Skeletal muscle satellite cell (primary cell): ENCODE measurements around the gene DDX19B.

Experiments
- H3K27me3 ChIP-seq: 2 replicates; pipeline ENCODE4 v1.7.0; 2013; ENCODE audit warnings: low read length; ENCODE audit not compliant: control insufficient read depth, insufficient read depth
- H3K36me3 ChIP-seq: 2 replicates; pipeline ENCODE4 v1.7.0; 2013; ENCODE audit warnings: mild to moderate bottlenecking, control low read depth, low read length; ENCODE audit not compliant: insufficient read depth
- H3K4me1 ChIP-seq: 2 replicates; pipeline ENCODE4 v1.7.0; 2013; ENCODE audit warnings: low read length; ENCODE audit not compliant: control insufficient read depth, insufficient read depth
- H3K4me2 ChIP-seq: 2 replicates; pipeline ENCODE4 v1.7.0; 2013; ENCODE audit warnings: mild to moderate bottlenecking, low read length
- H3K4me3 ChIP-seq: 2 replicates; pipeline ENCODE4 v1.7.0; 2013; ENCODE audit warnings: low read length
- H3K9ac ChIP-seq: 2 replicates; pipeline ENCODE4 v1.7.0; 2013; ENCODE audit warnings: mild to moderate bottlenecking, low read depth, low read length, moderate library complexity
- H3K9me3 ChIP-seq: replicated peaks from 2 replicates; pipeline ENCODE4 v1.7.0; 2013; ENCODE audit warnings: mild to moderate bottlenecking, control low read depth, low read length

Gene DDX19B

DNA sequence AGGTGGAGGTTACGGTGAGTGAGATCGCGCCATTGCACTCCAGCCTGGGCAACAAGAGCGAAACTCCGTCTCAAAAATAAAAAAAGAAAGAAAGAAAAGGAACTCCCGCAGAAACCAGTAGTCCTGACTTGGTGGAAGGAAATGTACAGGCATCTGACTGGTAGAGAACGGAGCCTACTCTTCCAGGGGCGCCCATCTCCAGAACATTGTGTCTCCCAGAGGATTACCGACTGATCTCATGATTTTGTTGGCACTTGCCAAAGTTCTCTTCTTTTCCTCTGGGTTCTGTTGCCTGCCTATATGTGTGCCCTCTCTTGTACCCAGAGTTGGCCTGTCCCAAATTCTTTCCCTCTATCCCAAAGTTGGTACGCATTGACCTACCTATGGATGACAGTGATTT, 71.9 kb downstream of the DDX19B start:
- Histone ChIP-seq H3K36me3 (peaks cover 60% of the 10 kb centered on the region), H3K27me3 (no peaks in the 10 kb centered on the region), H3K4me3 (no peak overlapping the region), H3K9me3 (no peaks in the 10 kb centered on the region), H3K4me2 (no peak overlapping the region), H3K9ac (no peak overlapping the region), H3K4me1 (no peaks in the 10 kb centered on the region)

DNA sequence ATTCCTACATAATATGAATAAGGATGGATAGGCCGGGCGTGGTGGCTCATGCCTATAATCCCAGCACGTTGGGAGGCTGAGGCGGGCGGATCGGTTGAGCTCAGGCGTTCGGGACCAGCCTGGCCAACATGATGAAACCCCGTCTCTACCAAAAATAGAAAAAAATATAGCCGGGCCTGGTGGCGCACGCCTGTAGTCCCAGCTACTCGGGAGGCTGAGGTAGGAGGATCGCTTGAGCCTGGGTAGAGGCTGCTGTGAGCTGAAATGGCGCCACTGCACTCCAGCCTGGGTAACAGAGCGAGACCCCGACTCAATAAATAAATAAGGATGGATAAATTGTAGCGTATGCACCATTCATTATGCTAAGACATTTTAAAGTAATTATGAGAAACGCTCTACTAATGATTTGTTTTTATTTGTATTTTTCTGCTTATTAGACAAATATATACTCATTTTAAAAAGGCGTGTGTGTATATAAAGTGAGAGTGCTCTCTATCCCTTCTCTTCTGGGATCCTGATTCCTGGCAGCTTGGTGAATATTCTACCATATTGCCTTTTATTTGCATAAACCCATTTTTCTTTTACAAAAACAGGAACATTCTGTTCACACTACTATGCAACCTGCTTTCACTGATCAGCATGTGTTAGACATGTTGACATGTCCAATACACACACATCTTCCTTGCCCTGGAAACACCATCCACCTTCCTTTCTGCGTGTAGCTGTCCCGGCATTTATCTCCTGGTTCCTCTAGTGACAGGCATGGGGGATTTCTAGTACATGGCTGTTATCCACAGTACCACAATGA, 74.1 kb downstream of the DDX19B start:
- Histone ChIP-seq H3K9ac (no peak overlapping the region), H3K4me3 (no peak overlapping the region), H3K4me1 (no peaks in the 10 kb centered on the region), H3K36me3 (peaks cover 60% of the 10 kb centered on the region), H3K27me3 (no peaks in the 10 kb centered on the region), H3K4me2 (no peak overlapping the region), H3K9me3 (no peaks in the 10 kb centered on the region)

DNA sequence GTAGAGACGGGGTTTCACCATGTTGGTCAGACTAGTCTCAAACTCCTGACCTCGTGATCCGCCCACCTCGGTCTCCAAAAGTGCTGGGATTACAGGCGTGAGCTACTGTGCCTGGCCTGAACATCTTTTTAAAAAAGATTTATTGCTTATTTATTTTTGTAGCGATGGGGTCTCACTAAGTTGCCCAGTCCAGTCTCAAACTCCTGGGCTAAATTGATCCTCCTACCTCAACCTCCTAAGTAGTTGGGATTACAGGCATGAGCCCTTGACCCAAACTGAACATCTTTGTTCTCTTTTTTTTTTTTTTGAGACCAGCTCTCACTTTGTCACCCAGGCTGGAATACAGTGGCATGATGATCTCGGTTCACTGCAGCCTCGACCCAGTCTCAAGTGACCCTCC, 75.2 kb downstream of the DDX19B start:
- Histone ChIP-seq H3K9me3 (no peaks in the 10 kb centered on the region), H3K4me1 (no peaks in the 10 kb centered on the region), H3K4me3 (no peak overlapping the region), H3K9ac (no peak overlapping the region), H3K27me3 (no peaks in the 10 kb centered on the region), H3K36me3 (peaks cover 63% of the 10 kb centered on the region), H3K4me2 (no peak overlapping the region)

GRCh38 chr16:70375636-70376611, 76.9 kb downstream of the DDX19B start:
- Histone ChIP-seq H3K27me3 (no peaks in the 10 kb centered on the region), H3K4me1 (peaks cover 8% of the 10 kb centered on the region), H3K4me3 (no peak overlapping the region), H3K4me2 (no peak overlapping the region), H3K36me3 (peaks cover 55% of the 10 kb centered on the region), H3K9me3 (no peaks in the 10 kb centered on the region), H3K9ac (no peak overlapping the region)

DNA sequence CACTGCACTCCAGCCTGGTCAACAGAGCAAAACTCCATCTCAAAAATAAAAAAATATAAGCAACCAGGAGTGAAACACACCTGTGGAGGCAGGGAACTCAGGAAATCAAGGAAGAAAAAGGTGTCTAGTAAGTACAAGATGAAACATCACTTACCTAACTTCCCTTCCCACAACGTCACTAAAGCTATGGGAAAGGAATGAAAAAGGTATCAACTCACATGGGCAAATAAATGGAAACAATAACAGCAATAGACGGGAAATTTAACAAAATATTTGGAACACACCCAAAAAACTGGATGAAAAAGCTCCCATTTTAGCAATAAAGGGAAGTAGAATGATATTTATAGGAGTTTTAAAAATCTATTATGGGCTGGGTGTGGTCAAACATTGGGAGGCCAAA, 78.8 kb downstream of the DDX19B start:
- no peaks in the 10 kb centered on the region for H3K27me3 ChIP-seq
- no peak overlapping the region for H3K4me3 ChIP-seq
- no peak overlapping the region for H3K9ac ChIP-seq
- H3K4me1 ChIP-seq = peaks cover 15% of the 10 kb centered on the region
- no peaks in the 10 kb centered on the region for H3K9me3 ChIP-seq
- no peak overlapping the region for H3K4me2 ChIP-seq
- H3K36me3 ChIP-seq = peaks cover 44% of the 10 kb centered on the region

- H3K9me3 ChIP-seq = no peaks in the 10 kb centered on the region
- peaks cover 45% of the 10 kb centered on the region for H3K36me3 ChIP-seq
- no peak overlapping the region for H3K9ac ChIP-seq
- no peaks in the 10 kb centered on the region for H3K27me3 ChIP-seq
- H3K4me1 ChIP-seq = peaks cover 15% of the 10 kb centered on the region
- no peak overlapping the region for H3K4me2 ChIP-seq
- H3K4me3 ChIP-seq = no peak overlapping the region
These were observed 80.0 kb downstream of the DDX19B start for GRCh38 chr16:70378869-70379493.

- peak overlapping the region; percentile 99 for H3K4me3 ChIP-seq
- peak overlapping the region; percentile 96 for H3K4me2 ChIP-seq
- H3K27me3 ChIP-seq = no peaks in the 10 kb centered on the region
- H3K9ac ChIP-seq = peak overlapping the region; percentile 94
- H3K9me3 ChIP-seq = no peaks in the 10 kb centered on the region
- H3K4me1 ChIP-seq = peaks cover 15% of the 10 kb centered on the region
- H3K36me3 ChIP-seq = peaks cover 34% of the 10 kb centered on the region
These were observed 81.4 kb downstream of the DDX19B start for GRCh38 chr16:70380248-70380918.

GRCh38 chr16:70380919-70381603, 82.1 kb downstream of the DDX19B start:
- H3K36me3 ChIP-seq = peaks cover 35% of the 10 kb centered on the region
- H3K4me3 ChIP-seq = peak overlapping the region; percentile 99
- H3K27me3 ChIP-seq = no peaks in the 10 kb centered on the region
- H3K9me3 ChIP-seq = no peaks in the 10 kb centered on the region
- H3K4me2 ChIP-seq = peak overlapping the region; percentile 96
- H3K9ac ChIP-seq = peak overlapping the region; percentile 94
- H3K4me1 ChIP-seq = peaks cover 15% of the 10 kb centered on the region

- Histone ChIP-seq H3K4me2 (peak overlapping the region; percentile 96), H3K4me3 (peak overlapping the region; percentile 99), H3K27me3 (no peaks in the 10 kb centered on the region), H3K9ac (peak overlapping the region; percentile 94), H3K9me3 (no peaks in the 10 kb centered on the region), H3K36me3 (peaks cover 28% of the 10 kb centered on the region), H3K4me1 (peaks cover 15% of the 10 kb centered on the region)
These were observed 82.8 kb downstream of the DDX19B start for GRCh38 chr16:70381604-70382342.

- Histone ChIP-seq H3K4me2 (no peak overlapping the region), H3K4me1 (peaks cover 15% of the 10 kb centered on the region), H3K9ac (no peak overlapping the region), H3K36me3 (peaks cover 33% of the 10 kb centered on the region), H3K9me3 (no peaks in the 10 kb centered on the region), H3K4me3 (no peak overlapping the region), H3K27me3 (no peaks in the 10 kb centered on the region)
These were observed 84.5 kb downstream of the DDX19B start for GRCh38 chr16:70383421-70383960.
